Activated naive CD8-positive, alpha-beta T cell (primary cell): ENCODE measurements around the gene RALGAPA2.

ENCODE experiments used
- H3K27ac Mint-ChIP-seq: one replicate; pipeline ENCODE4 v1.8.0; 2021; ENCODE audit warnings: mixed read lengths
- H3K27me3 Mint-ChIP-seq: one replicate; pipeline ENCODE4 v1.8.0; 2021; ENCODE audit warnings: mixed read lengths
- H3K36me3 Mint-ChIP-seq: one replicate; pipeline ENCODE4 v1.8.0; 2021; ENCODE audit warnings: mixed read lengths
- H3K4me1 Mint-ChIP-seq: one replicate; pipeline ENCODE4 v1.8.0; 2021; ENCODE audit warnings: low read depth, mixed read lengths
- H3K4me3 Mint-ChIP-seq: one replicate; pipeline ENCODE4 v1.8.0; 2021; ENCODE audit warnings: mild to moderate bottlenecking, mixed read lengths
- H3K9me3 Mint-ChIP-seq: one replicate; pipeline ENCODE4 v1.8.0; 2021; ENCODE audit warnings: low read depth, mixed read lengths

RALGAPA2 gene

GRCh38 chr20:20706285-20706684 lies 6.2 kb downstream of the RALGAPA2 start:
- no peak overlapping the region for H3K4me3 Mint-ChIP-seq
- H3K27me3 Mint-ChIP-seq, result no peaks in the 10 kb centered on the region
- H3K36me3 Mint-ChIP-seq, result peaks cover 3% of the 10 kb centered on the region
- H3K4me1 Mint-ChIP-seq, result peaks cover 44% of the 10 kb centered on the region
- peak overlapping the region; percentile 16 for H3K27ac Mint-ChIP-seq
- no peaks in the 10 kb centered on the region for H3K9me3 Mint-ChIP-seq

DNA sequence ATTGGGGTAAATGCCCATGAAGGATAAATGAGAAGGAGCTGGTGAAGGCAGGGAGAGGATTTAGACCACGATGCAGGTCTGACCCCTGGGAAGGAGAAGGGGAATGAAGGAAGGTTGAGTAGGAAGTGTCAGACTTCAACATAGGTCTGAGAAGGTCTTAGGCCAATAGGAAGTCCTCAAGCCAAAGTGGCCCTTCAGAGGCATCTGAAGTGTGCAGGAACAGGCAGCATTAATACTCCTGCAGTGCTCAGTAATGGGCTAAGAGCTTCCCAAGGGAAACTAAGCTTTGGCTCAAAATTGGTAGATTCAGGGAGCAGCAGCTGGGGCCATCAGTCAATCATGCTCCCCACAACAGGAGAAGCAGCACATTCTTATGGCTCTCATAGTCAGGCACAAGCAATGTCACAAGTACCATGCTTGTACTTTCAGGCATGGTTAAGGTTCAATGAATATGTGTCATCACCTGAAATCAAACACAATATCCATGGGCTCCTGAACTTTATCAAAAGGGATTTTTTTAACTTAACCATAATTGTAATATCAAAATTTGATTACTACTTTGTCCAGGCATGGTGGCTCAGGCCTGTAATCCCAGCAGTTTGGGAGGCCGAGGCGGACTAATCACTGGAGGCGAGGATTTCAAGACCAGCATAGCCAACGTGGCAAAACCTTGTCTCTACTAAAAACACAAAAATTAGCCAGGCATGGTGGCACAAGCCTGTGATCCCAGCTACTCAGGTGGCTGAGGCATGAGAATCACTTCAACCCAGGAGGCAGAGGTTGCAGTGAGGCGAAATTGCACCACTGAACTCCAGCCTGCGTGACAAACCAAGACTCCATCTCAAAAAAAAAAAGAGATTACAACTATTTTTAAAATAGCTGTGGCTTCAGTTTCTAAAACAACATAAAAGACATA lies 9.9 kb downstream of the RALGAPA2 start:
- peaks cover 31% of the 10 kb centered on the region for H3K4me1 Mint-ChIP-seq
- no peak overlapping the region for H3K27ac Mint-ChIP-seq
- no peak overlapping the region for H3K4me3 Mint-ChIP-seq

DNA sequence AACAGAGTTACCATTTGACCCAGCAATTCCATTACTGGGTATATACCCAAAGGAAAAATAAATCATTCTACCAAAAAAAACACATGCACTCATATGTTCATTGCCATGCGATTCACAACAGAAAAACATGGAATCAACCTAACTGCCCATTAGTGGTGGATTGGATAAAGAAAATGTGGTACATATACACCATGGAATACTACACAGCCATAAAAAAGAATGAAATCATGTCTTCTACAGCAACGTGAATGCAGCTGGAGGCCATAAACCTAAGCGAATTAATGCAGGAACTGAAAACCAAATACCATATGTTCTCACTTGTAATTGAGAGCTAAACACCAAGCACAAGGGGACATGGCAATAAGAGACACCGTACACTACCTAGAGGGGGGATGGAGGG lies 12.5 kb downstream of the RALGAPA2 start:
- no peaks in the 10 kb centered on the region for H3K36me3 Mint-ChIP-seq
- no peak overlapping the region for H3K27ac Mint-ChIP-seq
- H3K27me3 Mint-ChIP-seq, result no peaks in the 10 kb centered on the region
- H3K9me3 Mint-ChIP-seq, result no peaks in the 10 kb centered on the region
- peaks cover 33% of the 10 kb centered on the region for H3K4me1 Mint-ChIP-seq
- no peak overlapping the region for H3K4me3 Mint-ChIP-seq

More for the DNA sequence above, 9.9 kb downstream of the RALGAPA2 start:
- Mint-ChIP-seq H3K27me3 (no peaks in the 10 kb centered on the region), H3K9me3 (no peaks in the 10 kb centered on the region), H3K36me3 (peaks cover 3% of the 10 kb centered on the region)

DNA sequence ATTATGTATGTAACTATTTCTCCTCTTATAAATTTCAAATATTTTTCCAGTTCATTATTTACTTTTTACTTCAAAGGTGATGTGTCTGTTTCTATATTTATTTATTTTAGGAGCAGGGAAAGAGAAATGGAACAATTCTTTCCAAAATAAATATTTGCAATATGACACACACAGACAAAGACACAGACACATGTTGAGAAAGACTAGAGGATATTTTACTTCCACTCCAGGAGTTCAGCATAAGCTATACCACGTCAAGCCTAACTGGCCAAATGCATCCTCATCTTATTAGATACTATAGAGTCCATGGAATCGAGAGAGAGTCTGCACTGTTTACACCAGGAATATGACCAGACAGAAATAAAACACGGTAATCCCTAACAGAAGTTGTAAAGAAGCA lies 13.3 kb downstream of the RALGAPA2 start:
- Mint-ChIP-seq H3K4me3 (no peak overlapping the region), H3K27ac (no peak overlapping the region), H3K36me3 (peaks cover 4% of the 10 kb centered on the region), H3K9me3 (no peaks in the 10 kb centered on the region), H3K27me3 (no peaks in the 10 kb centered on the region), H3K4me1 (peaks cover 30% of the 10 kb centered on the region)

- H3K27ac Mint-ChIP-seq, result no peak overlapping the region
- H3K27me3 Mint-ChIP-seq, result no peaks in the 10 kb centered on the region
- no peaks in the 10 kb centered on the region for H3K9me3 Mint-ChIP-seq
- H3K4me1 Mint-ChIP-seq, result peaks cover 29% of the 10 kb centered on the region
- H3K4me3 Mint-ChIP-seq, result no peak overlapping the region
- H3K36me3 Mint-ChIP-seq, result peaks cover 4% of the 10 kb centered on the region
Observed at GRCh38 chr20:20697325-20697845, 15.1 kb downstream of the RALGAPA2 start.

DNA sequence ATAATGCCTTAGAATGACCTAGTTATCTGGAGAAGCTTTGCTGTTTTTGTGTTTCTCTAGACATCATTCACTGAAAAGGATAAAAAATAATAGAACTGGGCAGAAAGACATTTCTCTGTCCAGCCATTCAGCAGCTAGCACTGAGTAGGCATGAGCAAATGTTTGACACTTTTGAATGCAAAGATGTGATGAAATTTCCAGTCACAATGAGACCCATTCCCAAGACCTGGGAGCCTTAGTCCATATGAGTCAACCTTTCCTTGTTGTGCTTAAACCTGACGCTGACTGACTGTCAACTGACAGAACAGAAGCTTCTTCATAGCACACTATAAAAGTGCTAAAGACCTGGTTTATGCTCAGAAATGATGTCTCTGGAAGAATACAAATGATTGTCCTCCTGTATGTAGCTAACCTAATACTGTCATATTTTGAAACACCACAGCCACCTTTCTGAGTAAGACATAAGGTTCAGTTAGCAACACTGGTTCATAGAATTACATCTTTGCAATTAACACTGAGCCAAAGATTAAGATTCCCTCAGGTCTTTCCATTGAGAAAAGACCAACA lies 17.1 kb downstream of the RALGAPA2 start:
- Mint-ChIP-seq H3K36me3 (peaks cover 4% of the 10 kb centered on the region), H3K4me3 (no peak overlapping the region), H3K27me3 (no peaks in the 10 kb centered on the region), H3K4me1 (peaks cover 38% of the 10 kb centered on the region), H3K9me3 (no peaks in the 10 kb centered on the region), H3K27ac (no peak overlapping the region)

DNA sequence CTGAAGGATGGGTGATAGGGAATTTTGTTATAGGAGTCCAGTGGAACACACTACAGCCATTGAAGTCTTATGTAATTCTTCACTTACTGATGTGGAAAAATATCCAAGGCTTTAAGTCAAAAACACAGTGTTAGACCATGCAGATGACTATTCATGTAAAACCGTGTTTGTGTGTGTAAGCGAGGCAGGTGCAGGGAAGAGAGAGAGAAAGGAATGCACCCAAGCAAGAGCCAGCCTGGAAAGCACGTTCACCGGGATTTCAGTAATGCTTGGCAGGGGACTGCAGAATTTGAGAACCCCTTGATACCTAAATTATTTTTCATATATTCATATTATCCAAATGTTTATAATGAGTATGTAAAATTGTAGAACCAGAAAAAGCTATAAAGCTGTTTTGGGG lies 17.9 kb downstream of the RALGAPA2 start:
- no peak overlapping the region for H3K27ac Mint-ChIP-seq
- H3K4me3 Mint-ChIP-seq, result no peak overlapping the region
- H3K9me3 Mint-ChIP-seq, result no peaks in the 10 kb centered on the region
- no peaks in the 10 kb centered on the region for H3K27me3 Mint-ChIP-seq
- H3K4me1 Mint-ChIP-seq, result peaks cover 35% of the 10 kb centered on the region
- peaks cover 4% of the 10 kb centered on the region for H3K36me3 Mint-ChIP-seq

DNA sequence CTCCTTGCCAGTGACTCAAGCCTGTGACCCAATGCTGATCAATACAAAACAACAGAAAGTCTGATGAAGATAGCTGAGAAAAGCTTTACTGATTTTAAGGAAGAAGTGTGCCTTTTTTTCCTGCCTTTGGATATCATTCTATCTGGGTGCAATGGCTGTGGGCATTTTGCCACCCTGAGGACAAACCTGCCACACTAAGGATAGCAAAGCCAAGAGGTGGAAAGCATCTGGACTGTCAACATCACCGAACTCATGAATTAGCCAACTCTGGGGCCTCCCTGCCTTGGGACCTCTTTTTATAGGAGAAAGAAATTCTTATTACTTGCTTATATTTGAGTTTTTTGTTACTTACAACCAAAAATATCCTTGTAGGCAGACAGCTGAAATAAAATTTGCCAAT lies 19.9 kb downstream of the RALGAPA2 start:
- Mint-ChIP-seq H3K27ac (no peak overlapping the region), H3K27me3 (no peaks in the 10 kb centered on the region), H3K4me1 (peaks cover 36% of the 10 kb centered on the region), H3K36me3 (peaks cover 4% of the 10 kb centered on the region), H3K9me3 (no peaks in the 10 kb centered on the region), H3K4me3 (no peak overlapping the region)

DNA sequence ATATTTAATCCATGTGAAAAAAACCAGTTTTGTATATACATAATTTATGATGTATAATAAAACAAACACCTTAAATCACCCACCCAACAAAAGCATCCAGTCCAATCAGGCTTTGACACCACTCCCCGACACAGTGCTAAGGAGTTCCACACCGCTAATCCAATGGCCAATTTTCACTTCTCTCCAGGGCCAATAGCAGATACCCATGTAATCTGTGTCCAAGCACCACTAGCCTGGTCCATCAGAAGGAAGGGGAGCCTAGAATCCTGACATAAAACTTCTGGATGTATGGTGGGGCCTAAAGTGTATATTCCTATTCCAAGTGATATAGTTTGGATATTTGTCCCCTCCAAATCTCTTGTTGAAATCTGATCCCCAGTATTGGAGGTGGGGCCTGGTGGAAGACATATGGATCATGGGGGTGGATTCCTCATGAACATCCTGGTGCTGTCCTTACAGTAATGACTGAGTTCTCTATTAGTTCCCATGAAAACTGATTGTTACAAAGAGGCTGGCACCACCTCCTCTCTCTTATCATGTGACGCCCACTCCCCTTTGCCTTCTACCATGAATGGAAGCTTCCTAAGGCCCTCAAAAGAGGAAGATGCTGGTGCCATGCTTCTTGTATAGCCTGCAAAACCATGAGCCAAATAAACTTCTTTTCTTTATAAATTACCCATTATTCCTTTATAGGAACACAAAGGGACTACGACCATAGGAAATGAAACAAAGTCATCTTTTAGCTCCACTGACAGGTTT lies 20.8 kb downstream of the RALGAPA2 start:
- H3K36me3 Mint-ChIP-seq, result peaks cover 4% of the 10 kb centered on the region
- no peak overlapping the region for H3K27ac Mint-ChIP-seq
- no peaks in the 10 kb centered on the region for H3K27me3 Mint-ChIP-seq
- H3K4me3 Mint-ChIP-seq, result no peak overlapping the region
- no peaks in the 10 kb centered on the region for H3K9me3 Mint-ChIP-seq
- H3K4me1 Mint-ChIP-seq, result peaks cover 41% of the 10 kb centered on the region

DNA sequence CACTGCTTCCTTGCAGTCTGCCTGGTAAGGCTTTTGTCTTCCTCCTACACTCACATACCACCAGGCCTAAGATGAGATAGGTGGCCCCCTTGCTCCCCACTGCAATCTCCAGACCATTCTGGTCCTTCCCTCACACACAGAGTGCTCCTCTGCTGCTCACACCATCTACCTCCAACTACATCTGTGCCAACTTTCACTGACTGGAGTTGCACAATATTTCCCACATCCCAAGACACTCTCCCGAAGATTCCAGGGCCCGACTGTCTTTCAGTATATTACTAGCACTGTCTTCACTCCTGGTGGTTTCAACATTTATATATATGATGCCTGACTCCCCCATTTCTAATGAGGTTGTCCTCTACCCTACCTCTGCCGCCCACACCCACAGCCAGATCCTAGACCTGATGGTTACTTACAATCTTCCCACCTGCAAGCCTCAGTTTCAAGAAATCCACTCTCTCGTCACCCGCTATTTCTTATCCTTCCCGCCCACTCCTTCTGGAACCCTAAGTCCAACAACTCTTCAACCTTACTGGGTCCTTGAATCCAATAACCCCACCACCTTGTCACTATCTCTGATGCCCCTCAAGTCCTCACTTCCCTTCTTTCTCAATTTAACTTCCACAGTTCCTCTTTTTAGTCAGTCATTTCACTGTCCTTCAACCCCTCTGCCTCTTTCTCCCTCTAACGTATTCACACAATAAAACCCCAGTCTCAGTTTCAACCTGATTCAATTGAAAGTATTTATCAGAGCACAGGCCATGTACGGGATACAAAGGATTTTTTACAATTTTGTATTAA lies 21.6 kb downstream of the RALGAPA2 start:
- Mint-ChIP-seq H3K36me3 (peaks cover 4% of the 10 kb centered on the region), H3K4me1 (peaks cover 35% of the 10 kb centered on the region)

GRCh38 chr20:20687319-20687718 lies 25.1 kb downstream of the RALGAPA2 start:
- no peaks in the 10 kb centered on the region for H3K27me3 Mint-ChIP-seq
- no peaks in the 10 kb centered on the region for H3K36me3 Mint-ChIP-seq
- H3K4me1 Mint-ChIP-seq, result peaks cover 59% of the 10 kb centered on the region
- H3K9me3 Mint-ChIP-seq, result no peaks in the 10 kb centered on the region
- no peak overlapping the region for H3K27ac Mint-ChIP-seq
- no peak overlapping the region for H3K4me3 Mint-ChIP-seq

More for the DNA sequence above, 21.6 kb downstream of the RALGAPA2 start:
- no peak overlapping the region for H3K4me3 Mint-ChIP-seq
- no peaks in the 10 kb centered on the region for H3K9me3 Mint-ChIP-seq
- no peaks in the 10 kb centered on the region for H3K27me3 Mint-ChIP-seq
- no peak overlapping the region for H3K27ac Mint-ChIP-seq

DNA sequence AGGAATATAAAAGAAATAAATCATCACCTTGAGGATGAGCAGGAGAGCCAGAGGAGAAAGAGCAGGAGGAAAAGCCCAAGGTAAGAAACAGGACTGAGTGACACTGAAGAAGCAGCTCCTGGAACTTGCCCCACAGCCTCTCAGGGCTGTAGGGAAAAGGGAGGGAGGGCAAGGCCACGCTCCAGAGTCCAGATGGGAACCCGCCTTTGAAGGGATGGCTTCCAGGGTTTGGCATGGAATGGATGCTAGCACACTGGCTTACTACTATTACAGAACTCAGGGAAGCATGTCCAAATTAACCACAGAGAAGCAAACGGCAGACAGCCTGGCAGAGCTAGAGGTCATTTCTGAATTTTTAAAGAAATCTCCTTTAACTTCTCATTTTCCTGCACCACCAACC lies 26.8 kb downstream of the RALGAPA2 start:
- Mint-ChIP-seq H3K36me3 (peaks cover 2% of the 10 kb centered on the region), H3K27ac (no peak overlapping the region), H3K27me3 (no peaks in the 10 kb centered on the region), H3K9me3 (no peaks in the 10 kb centered on the region), H3K4me3 (no peak overlapping the region), H3K4me1 (peaks cover 61% of the 10 kb centered on the region)

GRCh38 chr20:20683481-20684321 lies 28.7 kb downstream of the RALGAPA2 start:
- Mint-ChIP-seq H3K4me1 (peaks cover 62% of the 10 kb centered on the region), H3K27ac (peak overlapping the region; percentile 2), H3K4me3 (no peak overlapping the region), H3K27me3 (no peaks in the 10 kb centered on the region), H3K9me3 (no peaks in the 10 kb centered on the region), H3K36me3 (peaks cover 12% of the 10 kb centered on the region)

DNA sequence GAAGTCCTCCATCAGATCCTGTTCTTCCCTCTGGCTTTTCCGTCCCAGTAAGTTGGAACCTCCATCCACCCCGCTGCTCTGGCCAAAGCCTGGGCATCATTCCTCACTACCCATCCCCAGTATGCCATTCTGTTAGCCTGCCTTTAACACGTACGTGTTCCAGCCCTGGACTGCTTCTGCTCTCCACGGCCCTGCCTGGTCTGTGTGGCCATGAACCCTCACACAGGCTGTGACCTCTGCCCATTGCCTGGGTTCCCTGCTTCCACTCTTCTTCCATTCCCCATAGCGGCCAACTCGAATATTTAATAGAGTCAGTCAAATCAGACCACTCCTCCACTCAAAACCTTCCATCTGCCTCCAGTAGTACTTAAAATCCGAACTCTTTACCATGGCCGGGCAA lies 29.4 kb downstream of the RALGAPA2 start:
- no peak overlapping the region for H3K27ac Mint-ChIP-seq
- H3K4me1 Mint-ChIP-seq, result peaks cover 56% of the 10 kb centered on the region
- H3K27me3 Mint-ChIP-seq, result no peaks in the 10 kb centered on the region
- H3K9me3 Mint-ChIP-seq, result no peaks in the 10 kb centered on the region
- no peak overlapping the region for H3K4me3 Mint-ChIP-seq
- peaks cover 18% of the 10 kb centered on the region for H3K36me3 Mint-ChIP-seq
